ENCODE measurements around the gene KCNQ5.
"Not testable (repeated sequence)": the region's sequence is repeated elsewhere in the genome, so short reads cannot be mapped to it uniquely, and the experiment has no call there.

KCNQ5 gene

GRCh38 chr6:72894091-72894490 is 272.2 kb downstream of the KCNQ5 start:
- DNase-seq (ENCODE audit: insufficient read length, low spot score) (no peak), FAIRE-seq (no peak)
- TF ChIP-seq, protein P1, sequence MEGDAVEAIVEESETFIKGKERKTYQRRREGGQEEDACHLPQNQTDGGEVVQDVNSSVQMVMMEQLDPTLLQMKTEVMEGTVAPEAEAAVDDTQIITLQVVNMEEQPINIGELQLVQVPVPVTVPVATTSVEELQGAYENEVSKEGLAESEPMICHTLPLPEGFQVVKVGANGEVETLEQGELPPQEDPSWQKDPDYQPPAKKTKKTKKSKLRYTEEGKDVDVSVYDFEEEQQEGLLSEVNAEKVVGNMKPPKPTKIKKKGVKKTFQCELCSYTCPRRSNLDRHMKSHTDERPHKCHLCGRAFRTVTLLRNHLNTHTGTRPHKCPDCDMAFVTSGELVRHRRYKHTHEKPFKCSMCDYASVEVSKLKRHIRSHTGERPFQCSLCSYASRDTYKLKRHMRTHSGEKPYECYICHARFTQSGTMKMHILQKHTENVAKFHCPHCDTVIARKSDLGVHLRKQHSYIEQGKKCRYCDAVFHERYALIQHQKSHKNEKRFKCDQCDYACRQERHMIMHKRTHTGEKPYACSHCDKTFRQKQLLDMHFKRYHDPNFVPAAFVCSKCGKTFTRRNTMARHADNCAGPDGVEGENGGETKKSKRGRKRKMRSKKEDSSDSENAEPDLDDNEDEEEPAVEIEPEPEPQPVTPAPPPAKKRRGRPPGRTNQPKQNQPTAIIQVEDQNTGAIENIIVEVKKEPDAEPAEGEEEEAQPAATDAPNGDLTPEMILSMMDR (IDR thresholded peaks at IDR 0.05; ENCODE audit: insufficient read depth, missing control alignments): no peak

DNA sequence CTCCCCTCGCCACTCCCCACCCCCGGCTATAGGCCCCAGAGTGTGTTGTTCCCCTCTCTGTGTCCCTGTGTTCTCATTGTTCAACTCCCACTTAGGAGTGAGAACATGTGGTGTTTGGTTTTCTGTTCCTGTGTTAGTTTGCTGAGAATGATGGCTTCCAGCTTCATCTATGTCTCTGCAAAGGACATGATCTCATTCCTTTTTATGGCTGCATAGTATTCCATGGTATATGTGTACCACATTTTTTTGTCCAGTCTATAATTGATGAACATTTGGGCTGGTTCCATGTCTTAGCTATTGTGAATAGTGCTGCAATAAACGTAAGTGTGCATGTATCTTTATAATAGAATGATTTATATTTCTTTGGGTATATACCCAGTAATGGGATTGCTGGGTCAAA is 276.4 kb downstream of the KCNQ5 start:
- not testable (repeated sequence) for DNase-seq (ENCODE audit: insufficient read length, low spot score); FAIRE-seq

GRCh38 chr6:72905705-72906478 is 284.0 kb downstream of the KCNQ5 start:
- TF ChIP-seq, protein P1 (IDR thresholded peaks at IDR 0.05; ENCODE audit: insufficient read depth, missing control alignments): no peak
- DNase-seq (ENCODE audit: insufficient read length, low spot score): no peak
- FAIRE-seq: no peak

DNA sequence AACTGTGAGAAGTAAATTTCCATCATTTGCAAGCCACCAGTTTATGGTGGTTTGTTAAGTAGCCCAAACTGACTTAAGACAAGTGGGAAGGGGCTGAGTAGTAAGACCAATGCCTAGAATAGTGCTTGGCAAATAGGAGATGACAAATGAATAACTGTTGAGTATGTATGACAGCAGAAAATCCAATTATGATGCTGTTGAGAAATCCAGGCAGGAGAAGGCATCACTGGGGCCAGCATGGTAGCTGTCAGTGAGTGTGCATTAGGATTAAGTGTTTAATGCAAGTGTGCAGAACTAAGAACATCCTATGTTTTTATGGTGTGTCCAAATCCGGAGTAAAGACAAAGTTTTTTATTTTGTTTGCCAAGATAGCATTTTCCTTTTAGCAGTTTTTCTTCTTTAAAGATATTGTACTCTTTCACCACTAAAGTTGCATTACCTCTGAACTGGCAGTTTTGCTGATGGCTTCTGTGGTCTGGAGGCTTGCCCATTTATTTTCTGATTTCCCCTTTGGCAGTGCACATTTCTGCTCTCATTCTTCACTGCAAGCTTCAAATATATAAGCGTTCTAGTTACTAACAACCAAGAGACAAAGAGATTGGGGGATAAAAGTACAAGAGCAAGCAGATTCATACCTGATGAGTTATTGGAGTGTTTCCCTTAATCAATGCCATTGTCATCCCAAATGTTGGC is 289.7 kb downstream of the KCNQ5 start:
- TF ChIP-seq, protein P1 (IDR thresholded peaks at IDR 0.05; ENCODE audit: insufficient read depth, missing control alignments): no peak
- FAIRE-seq: no peak
- DNase-seq (ENCODE audit: insufficient read length, low spot score): no peak

DNA sequence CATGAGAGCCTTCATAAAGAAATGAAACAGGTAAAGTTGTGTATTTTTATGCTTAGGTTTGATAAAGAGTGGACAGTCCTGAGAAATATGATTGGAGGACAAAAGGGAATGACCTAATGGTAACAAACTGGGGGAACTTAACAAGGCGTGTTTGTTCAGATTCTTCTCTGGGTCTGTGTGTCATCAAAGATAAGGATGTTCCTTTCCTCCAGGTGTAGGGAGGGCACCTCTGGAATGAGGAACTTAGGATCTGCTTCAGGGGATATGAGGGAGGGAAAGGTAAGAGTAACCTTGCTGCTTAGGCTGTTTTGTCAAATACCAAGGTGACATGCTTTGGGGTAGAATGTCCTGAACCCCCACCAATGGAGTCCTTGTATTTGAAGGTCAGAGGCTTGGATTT is 291.9 kb downstream of the KCNQ5 start:
- DNase-seq (ENCODE audit: insufficient read length, low spot score): no peak
- FAIRE-seq: no peak
- TF ChIP-seq, protein P1 (IDR thresholded peaks at IDR 0.05; ENCODE audit: insufficient read depth, missing control alignments): no peak

GRCh38 chr6:72916298-72916697 is 294.4 kb downstream of the KCNQ5 start:
- no peak for FAIRE-seq
- no peak for DNase-seq (ENCODE audit: insufficient read length, low spot score)
- TF ChIP-seq, protein P1 (IDR thresholded peaks at IDR 0.05; ENCODE audit: insufficient read depth, missing control alignments): no peak

- FAIRE-seq (no peak), DNase-seq (ENCODE audit: insufficient read length, low spot score) (no peak)
- TF ChIP-seq, protein P1 (IDR thresholded peaks at IDR 0.05; ENCODE audit: insufficient read depth, missing control alignments): no peak
Observed at GRCh38 chr6:72916906-72917305, 295.0 kb downstream of the KCNQ5 start.

Measured in D721Med (cell line).